MM.1S (cell line): ENCODE results near the gene NOP56.

Experiments used
- CTCF ChIP-seq: fragments of 300-600 bp; sonication (generic); IDR thresholded peaks from 2 replicates; pipeline ENCODE4 v1.5.1; 2016; ENCODE audit warnings: antibody characterized with exemption, low read length, mixed read lengths
- EZH2 ChIP-seq: fragments of 300-600 bp; sonication (generic); optimal IDR thresholded peaks from 2 replicates; pipeline ENCODE3; 2017; ENCODE audit warnings: low read depth, mild to moderate bottlenecking, antibody characterized with exemption, low read length, mixed read lengths

- TF ChIP-seq EZH2 (no peak), CTCF (no peak)
Measured at GRCh38 chr20:2626853-2627541, 25.4 kb upstream of the NOP56 start.
